Measurements from ENCODE around the gene RFX4. TPM values are rescaled to one million over a fixed set of nuclear protein-coding genes. Genes with fewer than 3 reads are reported as not detected.

RFX4 gene
- total and polyA plus RNA-seq, 9 of the 15 experiments (the other 6 are each of a cell fraction or from before 2014, with no cell fraction given), result not detected

GRCh38 chr12:106599302-106599701 is 16.5 kb downstream of the RFX4 start:
- no TSS peak for BruUV-seq (replicated peaks)
- no peak for FAIRE-seq
- TF ChIP-seq TGIF2 (CRISPR knock-in tag; IDR thresholded peaks at IDR 0.05) (no peak), BCL6 (CRISPR knock-in tag; IDR thresholded peaks at IDR 0.05) (no peak), ZBTB7A (IDR thresholded peaks at IDR 0.05; ENCODE audit: borderline replicate concordance, control insufficient read depth, low read depth, low read length) (no peak), ZKSCAN8 (CRISPR knock-in tag; IDR thresholded peaks at IDR 0.05) (no peak), NFATC3 (IDR thresholded peaks at IDR 0.05) (no peak), ZNF436 (CRISPR knock-in tag; IDR thresholded peaks at IDR 0.05) (no peak), HDAC3 (IDR thresholded peaks at IDR 0.05; ENCODE audit: borderline replicate concordance, partially characterized antibody) (no peak), ATF6 (CRISPR knock-in tag; IDR thresholded peaks at IDR 0.05) (no peak), MGA (IDR thresholded peaks at IDR 0.05) (no peak), SMAD4 (CRISPR knock-in tag; conservative IDR thresholded peaks at IDR 0.05) (no peak)

More at GRCh38 chr12:106599302-106599701, 16.5 kb downstream of the RFX4 start:
- peaks cover 5 to 34% of the 10 kb centered on the region in 2 experiments; a peak in 2 of 5 replicates for H3K27me3 ChIP-seq (ENCODE audit: control insufficient read depth in 2 of 2, insufficient read depth in 2 of 2, low read length in 2 of 2)
- no peaks in the 10 kb centered on the region for H3K9me3 ChIP-seq (replicated peaks; ENCODE audit: control insufficient read depth, insufficient read depth, low read depth, low read length)
- peaks cover 0 to 8% of the 10 kb centered on the region in 2 experiments; a peak in 1 of 5 replicates for H3K4me1 ChIP-seq (replicated peaks in 1 of 2; ENCODE audit: control insufficient read depth in 2 of 2, insufficient read depth in 2 of 2, low read length in 2 of 2)
- WGBS (ENCODE audit: insufficient coverage, low coverage, missing lambda C conversion rate), result 0% methylated on average over 4 of the region's 4 CpGs
- H3K9ac ChIP-seq (ENCODE audit: insufficient read depth in 1 of 2, low read depth in 2 of 2, low read length in 2 of 2), result no peak overlapping the region
- H3K9me1 ChIP-seq (ENCODE audit: control insufficient read depth, insufficient read depth, low read length), result no peaks in the 10 kb centered on the region
- ChIA-PET POLR2A (no interaction called here), CTCF (ENCODE audit: low intra/inter-chr PET ratio) (no interaction called here)
- intact Hi-C loops (cut with micrococcal nuclease), result no loop called here
- in situ Hi-C loops (cut with MboI), result no loop called here
- ATAC-seq (no peak), DNase-seq (ENCODE audit: extremely low read depth in 1 of 4, low spot score in 3 of 4) (no peak)
- no peaks in the 10 kb centered on the region for H4K20me1 ChIP-seq (replicated peaks; ENCODE audit: control insufficient read depth, insufficient read depth, low read length)
- H3K36me3 ChIP-seq (ENCODE audit: control insufficient read depth, insufficient read depth, low read length), result no peaks in the 10 kb centered on the region
- H3K27ac ChIP-seq (ENCODE audit: extremely low read depth, low read depth, low read length), result no peak overlapping the region
- H3K79me2 ChIP-seq (ENCODE audit: control insufficient read depth, insufficient read depth, low read length), result no peaks in the 10 kb centered on the region
- H3K4me3 ChIP-seq, result no peak overlapping the region
- no peak overlapping the region for H3K4me2 ChIP-seq (ENCODE audit: insufficient read depth, low read length)
- H2AFZ ChIP-seq (ENCODE audit: low read depth, low read length), result no peak overlapping the region
